ENCODE measurements around the gene ZNF77.
"Not testable (repeated sequence)": the region's sequence is repeated elsewhere in the genome, so short reads cannot be mapped to it uniquely, and the experiment has no call there.

ZNF77 gene

DNA sequence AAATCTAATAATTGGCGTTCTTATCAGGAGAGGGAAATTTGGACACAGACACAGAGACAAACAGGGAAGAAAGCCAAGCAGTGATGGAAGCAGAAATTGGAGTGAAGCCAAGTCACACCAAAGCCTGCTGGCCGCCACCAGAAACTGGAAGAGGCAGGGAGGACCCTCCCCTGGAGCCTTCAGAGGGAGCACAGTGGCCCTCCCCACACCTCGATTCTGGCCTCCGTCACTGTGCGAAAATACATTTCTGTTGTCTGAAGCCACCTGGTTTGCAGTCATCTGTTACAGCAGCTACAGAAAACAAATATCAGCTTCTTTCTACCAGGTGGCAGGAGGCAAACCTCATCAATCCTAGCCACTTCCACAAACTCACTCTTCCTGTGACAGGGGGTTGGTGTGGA, 24.3 kb upstream of the ZNF77 start:
- no peak for DNase-seq

DNA sequence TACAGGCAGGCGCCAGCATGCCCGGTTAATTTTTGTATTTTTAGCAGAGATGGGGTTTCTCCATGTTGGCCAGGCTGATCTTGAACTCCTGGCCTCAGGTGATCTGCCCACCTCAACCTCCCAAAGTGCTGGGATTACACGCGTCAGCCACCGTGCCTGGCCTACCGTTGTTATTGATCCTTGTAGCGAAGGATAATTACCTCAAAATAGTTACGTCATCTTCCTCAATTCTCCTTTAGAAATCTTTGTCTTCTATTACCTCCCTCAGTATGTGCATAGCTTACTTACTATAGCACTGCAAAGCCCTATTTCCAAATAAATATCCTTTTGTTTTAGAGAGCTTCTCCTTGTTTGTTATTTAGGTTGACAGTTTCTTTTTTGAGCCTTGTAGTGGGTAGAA, 23.2 kb upstream of the ZNF77 start:
- DNase-seq, result no peak

DNA sequence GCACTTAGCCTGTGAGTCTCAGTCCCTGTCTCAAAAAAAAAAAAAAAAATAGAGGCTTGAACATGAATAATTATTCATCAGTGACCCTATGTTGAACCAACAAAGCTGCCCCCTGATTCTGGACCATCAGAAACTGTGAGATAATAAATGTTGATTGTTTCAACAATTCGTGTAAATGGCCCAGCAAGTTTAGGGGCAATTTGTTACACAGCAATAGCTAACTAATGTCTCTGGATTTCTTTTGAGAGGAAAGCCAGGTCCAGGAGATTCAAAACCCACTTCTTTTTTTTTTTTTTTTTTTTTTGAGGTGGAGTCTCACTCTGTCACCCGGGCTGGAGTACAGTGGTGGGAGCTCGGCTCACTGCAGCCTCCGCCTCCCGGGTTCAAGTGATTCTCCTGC, 20.1 kb upstream of the ZNF77 start:
- no peak for DNase-seq

DNA sequence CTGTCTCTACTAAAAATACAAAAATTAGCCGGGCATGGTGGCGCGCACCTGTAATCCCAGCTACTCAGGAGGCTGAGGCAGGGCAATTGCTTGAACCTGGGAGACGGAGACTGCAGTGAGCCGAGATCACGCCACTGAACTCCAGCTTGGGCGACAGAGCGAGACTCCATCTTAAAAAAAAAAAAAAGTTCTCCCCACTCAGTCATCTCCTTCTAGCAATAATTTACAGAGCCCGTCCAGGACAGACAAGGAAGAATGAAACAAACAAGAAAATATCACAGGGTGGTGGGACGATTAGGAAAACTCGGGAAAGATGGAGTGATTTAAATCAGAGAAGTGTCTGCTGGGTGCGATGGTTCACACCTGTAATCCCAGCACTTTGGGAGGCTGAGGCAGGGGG, 18.9 kb upstream of the ZNF77 start:
- not testable (repeated sequence) for DNase-seq

DNA sequence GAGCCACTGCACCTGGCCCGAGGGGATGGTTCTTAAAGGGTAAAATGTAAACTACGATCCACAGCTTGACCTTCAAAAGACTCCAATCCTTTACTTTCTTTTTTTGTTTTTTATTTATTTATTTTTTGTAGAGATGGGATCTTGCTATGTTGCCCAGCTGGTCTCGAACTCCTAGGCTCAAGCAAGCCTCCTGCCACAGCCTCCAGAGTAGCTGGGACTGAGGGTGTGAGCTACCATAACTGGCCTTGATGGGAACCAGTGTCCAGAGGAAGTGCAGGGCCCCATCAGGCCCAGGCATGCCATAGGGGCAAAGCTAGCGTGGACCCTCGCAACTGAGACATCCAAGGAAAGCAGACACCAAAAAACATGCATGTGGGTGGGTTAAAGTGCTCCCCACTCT, 18.4 kb upstream of the ZNF77 start:
- DNase-seq, result no peak

DNA sequence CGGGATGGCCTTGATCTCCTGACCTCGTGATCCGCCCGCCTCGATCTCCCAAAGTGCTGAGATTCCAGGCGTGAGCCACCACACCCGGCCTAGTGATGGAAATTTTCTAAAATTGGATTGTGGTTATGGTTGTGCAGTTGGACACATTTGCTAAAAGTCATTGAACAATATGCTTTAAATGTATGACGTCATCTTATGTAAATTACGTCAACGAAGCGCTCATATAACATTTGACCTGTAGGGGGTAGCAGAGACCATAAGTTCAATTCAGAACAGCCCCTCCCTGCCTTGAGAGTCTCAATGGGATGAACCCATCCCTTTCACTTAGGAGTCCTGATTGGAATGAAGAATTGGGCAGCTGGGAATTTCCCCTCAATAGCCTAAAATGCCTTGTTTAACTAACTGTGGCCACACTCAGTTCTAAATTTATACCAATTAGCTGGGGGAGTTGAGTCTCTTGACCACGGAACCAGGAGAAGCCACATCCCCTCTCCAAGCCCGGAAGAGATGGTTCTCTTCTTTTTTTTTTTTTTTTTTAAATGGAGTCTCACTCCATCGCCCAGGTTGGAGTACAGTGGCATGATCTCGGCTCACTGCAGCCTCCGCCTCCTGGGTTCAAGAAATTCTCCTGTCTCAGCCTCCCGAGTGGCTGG, 17.4 kb upstream of the ZNF77 start:
- DNase-seq, result peak; percentile 32

DNA sequence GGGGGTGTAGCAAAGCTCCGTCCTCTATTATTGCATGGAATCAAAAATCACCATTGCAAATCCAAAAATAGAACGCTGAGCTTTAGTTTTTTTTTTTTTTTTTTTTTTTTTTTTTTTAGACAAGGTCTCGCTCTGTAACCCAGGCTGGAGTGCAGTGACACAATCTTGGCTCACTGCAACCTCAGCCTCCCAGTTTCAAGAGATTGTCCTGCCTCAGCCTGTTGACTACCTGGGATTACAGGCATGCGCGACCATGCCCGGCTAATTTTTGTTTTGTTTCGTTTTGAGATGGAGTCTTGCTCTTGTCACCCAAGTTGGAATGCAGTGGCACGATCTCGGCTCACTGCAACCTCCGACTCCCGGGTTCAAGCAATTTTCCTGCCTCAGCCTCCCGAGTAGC, 15.3 kb upstream of the ZNF77 start:
- no peak for DNase-seq

DNA sequence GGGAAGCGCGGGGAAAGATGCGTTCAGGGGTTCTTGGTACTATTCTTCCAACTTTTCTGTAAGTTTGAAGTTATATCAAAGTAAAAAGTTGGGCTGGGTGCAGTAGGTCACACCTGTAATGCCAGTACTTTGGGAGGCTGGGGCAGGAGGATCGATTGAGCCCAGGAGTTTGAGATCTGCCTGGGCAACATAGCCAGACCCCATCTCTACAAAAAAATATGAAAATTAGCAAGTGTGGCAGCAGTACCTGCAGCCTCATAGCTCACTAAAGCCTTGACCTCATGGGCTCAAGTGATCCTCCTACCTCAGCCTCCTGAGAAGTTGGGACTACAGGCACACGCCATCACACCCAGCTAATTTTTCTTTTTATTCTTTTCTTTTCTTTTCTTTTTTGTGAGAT, 12.4 kb upstream of the ZNF77 start:
- DNase-seq, result no peak

DNA sequence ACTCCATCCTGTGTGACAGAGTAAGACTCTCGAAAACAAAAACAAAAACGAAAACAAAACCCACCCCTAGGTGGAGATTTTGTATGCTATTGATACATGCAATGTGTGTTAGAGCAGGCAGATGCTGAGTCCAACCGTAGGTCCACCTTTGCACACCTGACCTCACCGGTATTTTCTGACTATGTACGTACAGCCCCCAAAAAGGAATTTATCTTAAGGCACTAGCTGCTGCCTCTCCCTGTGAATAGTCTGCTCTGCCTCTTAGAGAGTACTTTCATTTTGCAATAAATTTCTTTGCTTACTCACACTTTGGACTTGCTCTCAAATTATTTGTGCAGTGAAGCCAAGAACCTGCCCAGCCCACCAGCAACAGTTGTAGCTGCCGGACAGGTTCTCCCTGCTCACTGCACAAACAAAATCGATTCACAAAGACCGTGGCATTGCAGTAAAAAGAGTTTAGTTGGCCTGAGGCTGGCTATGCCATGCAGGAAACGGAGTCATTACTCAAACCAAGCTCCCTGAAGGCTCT, 8.2 kb upstream of the ZNF77 start:
- DNase-seq, result no peak

DNA sequence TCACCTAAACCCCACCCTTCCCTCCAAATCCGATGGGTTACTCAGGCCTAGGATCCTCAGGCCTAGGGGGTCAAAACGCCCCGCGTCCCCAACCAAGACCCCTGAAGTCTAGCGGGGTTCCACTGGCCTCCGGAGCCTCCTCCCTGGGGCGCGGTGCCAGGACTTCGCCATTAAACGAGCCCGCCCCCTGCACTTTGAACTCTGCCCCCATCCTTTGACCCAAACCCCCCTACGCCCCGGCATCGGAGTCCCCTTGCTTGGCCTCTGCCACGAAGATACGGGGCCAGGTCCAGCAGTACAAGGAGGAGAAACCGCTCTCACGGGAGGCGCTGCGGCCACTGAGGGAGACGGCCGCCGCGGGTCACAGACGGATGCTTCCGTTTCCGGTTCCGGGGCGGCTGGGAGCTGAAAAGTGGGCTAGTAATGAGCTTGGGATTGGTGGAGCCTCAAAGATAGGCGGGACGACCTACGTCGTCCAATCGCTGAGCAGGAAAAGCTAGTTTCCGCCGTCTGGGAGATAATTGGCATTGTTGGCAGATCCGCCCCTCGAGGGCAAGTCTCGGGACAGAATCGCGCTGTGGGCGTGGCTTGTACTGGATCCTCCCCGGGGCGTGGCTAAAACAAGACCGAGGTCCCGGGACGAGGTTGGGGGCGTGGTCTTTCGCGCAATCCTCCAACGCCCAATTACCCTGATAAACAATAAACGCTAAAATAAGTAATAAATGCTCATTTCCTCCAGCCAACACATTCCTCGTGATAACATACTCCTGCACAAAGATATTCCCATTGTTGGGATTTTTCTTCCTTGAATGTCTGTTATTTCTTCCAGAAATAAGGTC, 5.7 kb upstream of the ZNF77 start:
- peak; percentile 97 for DNase-seq

DNA sequence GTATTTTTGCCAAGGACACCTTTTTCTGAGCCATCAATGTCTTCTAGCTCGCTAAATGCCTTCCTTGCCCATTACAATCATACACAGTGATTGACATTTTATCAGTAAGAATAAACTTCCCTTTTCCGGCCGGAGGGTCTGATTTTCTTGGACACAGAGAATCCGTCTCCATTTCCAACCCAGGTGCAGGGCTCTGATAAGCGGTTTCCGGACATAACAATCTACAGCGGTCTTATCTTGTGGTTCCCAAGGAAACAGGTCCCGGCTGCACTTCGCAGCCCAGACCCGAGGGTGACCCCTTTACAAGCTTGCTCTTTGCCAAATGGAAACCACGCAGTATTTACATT, 5.1 kb upstream of the ZNF77 start:
- peak; percentile 84 for DNase-seq

DNA sequence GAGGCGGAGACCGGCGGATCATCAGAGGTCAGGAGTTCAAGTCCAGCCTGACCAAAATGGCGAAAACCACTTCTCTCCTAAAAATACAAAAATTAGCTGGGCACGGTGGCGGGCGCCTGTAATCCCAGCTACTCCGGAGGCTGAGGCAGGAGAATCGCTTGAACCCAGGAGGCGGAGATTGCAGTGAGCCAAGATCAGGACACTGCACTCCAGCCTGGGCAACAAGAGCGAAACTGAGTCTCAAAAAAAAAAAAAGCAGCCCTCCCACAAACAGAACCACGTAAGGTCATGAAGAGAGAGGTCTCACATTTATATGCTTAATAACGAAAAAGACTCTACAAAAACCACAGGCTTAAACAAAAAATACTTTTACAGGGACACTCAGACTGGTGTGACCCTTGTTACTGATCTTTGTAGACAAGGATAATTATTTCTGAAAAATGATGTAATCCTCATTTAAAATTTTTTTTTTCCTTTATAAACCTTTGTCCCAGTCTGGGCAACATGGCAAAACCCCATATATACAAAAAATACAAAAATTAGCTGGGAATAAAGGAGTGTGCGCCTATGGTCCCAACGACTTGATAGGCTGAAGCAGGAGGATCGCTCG, 909 bp upstream of the ZNF77 start:
- DNase-seq, result no peak

DNA sequence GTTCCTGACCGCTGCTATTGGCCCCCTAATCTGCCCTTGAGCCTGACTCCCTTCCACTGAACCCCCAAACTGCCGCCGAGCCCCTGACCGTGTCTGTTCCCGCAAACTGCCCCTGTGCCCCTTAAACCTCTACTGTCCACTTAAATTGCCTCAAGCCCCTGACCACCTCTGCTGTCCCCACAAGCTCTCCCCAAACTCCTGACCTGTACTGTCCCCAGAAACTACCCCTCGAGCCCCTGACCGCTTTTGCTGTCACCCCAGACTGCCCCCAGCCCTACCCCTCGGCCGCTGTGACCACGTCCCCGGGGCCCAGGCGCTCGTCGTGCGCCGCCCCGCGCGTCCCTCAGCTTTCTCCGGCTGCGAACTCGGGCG, 382 bp downstream of the ZNF77 start:
- no peak for DNase-seq

DNA sequence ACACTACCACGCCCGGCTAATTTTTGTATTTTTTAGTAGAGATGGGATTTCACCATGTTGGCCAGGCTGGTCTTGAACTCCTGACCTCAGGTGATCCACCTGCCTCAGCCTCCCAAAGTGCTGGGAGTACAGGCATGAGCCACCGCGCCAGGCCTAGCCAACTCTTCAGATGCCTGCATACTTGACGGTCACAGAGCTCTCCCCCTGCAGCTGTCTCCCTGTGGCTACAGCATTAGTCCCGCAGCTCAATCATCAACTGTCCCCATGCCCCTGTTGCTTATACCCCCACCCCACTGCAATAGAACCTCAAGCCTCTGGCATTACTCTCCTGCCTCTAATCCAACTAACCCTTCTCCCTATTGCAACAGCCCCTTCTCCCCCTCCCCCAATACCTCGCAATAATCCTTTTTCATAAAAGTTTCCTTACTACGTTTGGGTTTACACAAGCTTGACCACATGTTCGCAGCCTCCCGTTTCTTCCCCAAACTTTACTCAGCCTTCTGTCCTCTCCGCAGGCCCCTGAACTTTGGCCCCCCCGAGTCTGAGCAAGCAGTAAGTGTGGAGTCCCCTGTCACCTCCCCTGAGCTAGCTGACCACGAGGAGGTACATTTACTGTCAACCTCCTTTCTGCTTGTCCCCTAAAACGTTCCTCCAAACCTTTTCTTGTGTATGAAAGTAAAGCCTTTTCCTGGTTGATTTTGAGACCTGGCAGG, 1.7 kb downstream of the ZNF77 start:
- DNase-seq, result no peak

DNA sequence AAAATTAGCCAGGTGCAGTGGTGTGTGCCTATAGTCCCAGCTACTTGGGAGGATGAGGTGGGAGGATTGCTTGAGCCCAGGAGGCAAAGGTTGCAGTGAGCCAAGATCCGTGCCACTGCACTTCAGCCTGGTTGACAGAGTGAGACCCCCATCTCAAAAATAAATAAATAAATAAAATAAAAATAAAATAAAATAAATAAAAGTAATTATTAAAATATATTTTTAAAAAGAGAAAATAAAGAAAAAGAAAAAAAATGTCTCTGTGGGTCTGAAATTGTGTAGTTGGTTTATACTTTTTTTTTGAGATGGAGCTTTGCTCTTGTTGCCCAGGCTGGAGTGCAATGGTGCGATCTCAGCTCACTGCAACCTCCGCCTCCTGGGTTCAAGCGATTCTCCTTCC, 8.9 kb downstream of the ZNF77 start:
- not testable (repeated sequence) for DNase-seq

DNA sequence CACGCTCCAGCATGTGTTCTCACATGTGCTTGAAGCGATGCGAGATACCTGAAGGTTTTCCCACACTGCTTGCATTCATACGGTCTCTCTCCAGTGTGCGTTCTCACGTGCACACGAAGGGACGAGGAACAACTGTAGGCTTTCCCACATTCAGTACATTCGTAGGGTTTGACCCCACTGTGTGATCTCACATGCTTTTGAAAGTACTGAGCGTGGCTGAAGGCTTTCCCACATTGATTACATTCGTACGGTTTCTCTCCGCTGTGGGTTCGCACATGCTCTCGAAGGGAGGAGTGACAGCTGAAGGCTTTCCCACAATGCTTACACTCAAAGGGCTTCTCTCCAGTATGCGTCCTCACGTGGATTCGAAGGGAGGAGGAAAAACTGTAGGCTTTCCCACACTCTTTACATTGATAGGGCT, 11.3 kb downstream of the ZNF77 start:
- no peak for DNase-seq

DNA sequence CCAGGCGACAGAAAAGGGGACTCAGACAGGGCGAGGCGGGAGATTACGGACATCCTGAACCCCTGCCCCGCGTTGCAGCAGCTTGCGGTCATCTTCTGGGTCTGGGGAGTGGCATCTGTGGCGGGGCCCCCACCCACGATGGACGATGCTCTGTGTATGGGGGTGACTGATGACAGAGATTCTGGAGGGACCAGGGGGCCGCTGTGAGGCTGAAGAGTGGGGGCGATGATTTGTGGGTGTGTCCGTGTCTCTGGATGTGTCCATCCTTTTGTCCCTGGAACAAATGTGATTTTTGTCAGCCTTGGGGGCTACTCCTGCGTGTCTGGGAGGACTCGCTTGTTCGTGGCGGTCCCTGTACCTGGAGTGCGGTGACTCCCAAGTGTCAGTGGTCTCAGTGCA, 17.7 kb downstream of the ZNF77 start:
- DNase-seq, result no peak

DNA sequence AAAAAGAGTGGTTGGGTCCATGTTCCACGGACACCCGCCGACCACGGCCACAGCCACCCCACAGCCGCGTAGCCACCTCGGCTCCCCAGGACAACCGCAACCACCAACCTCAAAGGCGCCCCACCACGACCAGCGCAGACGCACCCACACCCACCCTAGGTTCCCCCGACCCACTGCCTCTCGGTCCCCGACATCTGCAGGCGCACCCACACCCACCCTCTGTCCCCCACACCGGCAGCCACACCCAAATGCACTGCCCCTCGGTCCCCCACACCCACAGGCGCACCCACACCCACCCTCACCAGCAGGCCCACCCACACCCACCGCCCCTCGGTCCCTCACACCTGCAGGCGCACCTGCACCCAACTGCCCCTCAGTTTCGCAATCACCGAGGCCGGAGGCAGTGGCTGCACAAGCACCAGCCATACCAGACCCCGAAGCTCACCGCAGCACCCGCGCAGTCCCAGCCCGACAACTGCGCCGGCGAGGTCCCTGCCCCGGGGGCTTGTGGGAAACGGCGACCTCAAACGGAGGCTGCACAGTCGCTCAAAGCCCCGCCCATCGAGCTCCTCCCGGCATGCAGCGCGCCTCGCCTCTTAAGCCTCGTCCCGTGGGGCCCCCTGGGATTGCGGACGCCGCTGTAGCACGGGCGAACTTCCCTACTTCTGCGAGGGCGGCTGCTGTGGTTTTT, 18.3 kb downstream of the ZNF77 start:
- no peak for DNase-seq

DNA sequence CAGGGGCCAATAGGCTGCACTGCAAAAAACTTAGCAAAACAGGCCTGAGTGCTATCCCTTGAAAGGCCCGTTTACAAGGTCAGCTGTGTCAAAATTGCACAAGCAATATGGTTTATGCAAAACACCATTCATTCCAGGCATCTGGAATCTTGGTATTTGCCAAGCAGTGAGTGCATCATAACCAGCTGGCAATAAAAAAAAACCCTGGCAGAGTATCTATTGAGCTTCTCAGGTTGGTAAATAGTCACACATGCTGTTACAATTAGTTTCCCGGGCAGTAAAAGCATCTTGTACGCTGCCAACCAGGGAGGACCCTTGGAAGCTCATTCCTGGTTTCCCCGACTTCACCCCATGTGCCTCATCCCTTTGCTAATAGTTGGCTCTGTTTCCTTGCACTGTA, 21.3 kb downstream of the ZNF77 start:
- no peak for DNase-seq

DNA sequence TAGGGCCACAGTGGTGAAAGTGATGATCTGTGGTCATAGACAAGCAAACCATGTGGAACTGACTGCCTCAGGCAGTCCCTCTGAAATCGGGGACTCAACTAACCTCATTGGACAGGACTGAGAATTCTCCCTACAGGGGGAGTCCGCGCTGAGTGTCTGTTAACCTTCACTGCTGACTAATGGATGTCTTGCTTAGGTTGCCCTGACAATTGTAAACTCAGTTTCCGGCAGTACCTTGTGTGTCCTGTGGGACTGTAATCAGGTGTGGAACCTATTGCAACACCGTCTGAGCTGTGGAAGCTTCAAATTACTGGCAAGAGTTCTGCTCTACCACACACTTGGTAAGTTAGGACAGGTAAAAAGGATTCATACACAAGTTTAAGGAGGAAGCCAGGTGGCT, 21.8 kb downstream of the ZNF77 start:
- no peak for DNase-seq

DNA sequence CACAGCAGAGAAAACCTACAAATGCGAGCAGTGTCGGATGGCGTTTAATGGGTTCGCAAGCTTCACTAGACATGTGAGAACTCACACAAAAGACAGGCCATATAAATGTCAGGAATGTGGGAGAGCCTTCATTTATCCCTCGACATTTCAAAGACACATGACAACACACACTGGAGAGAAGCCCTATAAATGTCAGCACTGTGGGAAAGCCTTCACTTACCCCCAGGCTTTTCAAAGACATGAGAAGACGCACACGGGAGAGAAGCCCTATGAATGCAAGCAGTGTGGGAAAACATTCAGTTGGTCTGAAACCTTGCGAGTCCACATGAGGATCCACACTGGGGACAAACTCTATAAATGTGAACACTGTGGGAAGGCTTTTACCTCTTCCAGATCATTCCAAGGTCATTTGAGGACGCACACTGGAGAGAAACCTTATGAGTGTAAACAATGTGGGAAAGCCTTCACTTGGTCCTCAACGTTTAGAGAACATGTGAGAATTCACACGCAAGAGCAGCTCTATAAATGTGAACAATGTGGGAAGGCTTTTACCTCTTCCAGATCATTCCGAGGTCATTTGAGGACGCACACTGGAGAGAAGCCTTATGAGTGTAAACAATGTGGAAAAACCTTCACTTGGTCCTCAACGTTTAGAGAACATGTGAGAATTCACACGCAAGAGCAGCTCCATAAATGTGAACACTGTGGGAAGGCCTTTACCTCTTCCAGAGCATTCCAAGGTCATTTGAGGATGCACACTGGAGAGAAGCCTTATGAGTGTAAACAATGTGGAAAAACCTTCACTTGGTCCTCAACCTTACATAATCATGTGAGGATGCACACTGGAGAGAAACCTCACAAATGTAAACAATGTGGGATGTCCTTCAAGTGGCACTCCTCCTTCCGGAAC, 27.2 kb downstream of the ZNF77 start:
- no peak for DNase-seq

DNA sequence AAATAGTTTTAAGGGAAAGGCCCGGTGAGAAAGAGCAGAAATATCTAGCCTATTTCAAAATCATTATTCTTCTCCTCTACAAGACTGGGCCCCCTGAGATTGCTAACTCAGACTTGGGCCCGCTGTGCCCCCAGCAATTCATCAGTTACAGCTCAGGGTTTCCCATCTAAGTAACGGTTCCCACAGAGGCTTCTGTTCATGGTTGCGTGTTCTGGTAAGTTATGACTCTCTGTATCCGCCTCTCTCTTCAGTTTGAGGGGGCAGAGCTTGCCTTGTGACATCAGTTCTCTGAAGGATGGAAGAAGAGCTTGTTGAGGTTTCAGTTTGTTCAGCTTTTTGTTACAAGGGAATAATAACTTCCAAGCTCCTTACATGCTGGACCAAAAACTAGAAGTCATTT, 32.5 kb downstream of the ZNF77 start:
- no peak for DNase-seq

All from NCI-H226 (cell line).